NCI-H345 treated with DMSO at 0.1 percent for 48 hours (cell line): Measurements from ENCODE around the gene RTP1.
"Not testable (repeated sequence)": the region's sequence is repeated elsewhere in the genome, so short reads cannot be mapped to it uniquely, and the experiment has no call there.

Source experiments
- DNase-seq: peaks from one replicate; lab custom pipeline; 2025; ENCODE audit not compliant: unreplicated experiment; lab: John Stamatoyannopoulos, UW

RTP1 gene

DNA sequence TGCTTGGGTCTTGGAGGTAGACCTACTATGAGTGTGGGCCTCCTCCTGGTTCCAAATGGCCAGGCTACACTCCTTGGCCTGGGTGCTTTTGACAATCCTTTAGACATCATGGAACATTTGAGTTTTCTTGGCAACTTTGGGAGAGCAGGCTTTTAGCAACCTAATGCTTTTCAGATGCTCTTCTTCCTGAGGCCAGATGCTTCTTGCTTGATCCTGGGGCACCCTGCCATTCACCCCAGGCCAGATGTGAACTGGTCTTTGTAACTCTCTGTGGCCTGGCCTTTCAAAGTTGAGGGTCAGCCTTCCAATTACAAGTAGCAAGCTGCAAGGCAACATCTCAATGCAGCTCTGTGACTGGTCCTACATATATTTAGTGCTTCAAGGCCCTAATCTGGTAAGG is 40.5 kb downstream of the RTP1 start:
- no peak for DNase-seq

GRCh38 chr3:187238239-187238638 is 41.0 kb downstream of the RTP1 start:
- no peak for DNase-seq

DNA sequence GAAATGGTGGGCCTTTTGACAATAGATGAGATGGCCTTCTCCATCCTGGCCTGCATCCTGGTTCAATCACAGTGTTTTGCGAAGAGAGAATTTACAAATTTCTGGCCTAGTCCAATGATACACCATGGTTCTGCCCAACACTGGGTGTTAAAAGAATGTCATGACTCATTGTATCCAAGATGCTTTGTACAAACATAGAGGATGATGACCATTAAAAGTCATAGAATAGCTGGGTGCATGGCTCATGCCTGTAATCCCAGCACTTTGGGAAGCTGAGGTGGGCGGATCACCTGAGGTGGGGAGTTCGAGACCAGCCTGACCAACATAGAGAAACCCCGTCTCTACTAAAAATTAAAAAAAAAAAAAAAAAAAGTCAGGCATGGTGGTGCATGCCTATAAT is 41.5 kb downstream of the RTP1 start:
- DNase-seq: not testable (repeated sequence)

DNA sequence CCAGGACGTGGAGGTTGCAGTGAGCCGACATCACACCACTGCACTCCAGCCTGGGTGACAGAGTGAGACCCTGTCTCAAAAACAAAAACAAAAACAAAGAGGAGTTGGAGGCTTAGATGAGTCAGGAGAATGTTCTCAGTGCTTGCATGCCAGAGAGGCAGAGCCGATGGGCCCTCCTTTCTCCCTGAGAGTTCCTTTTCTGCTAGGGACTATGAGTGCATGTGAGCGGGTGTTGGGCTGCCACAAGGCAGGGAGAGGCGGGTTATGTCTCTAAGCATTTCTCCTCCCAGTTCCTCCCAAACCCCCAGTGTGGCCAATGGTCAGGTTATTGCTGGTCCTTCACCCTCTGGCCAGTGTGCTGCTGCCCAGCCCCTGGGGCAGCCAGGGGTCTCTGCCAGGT is 45.1 kb downstream of the RTP1 start:
- DNase-seq: no peak

DNA sequence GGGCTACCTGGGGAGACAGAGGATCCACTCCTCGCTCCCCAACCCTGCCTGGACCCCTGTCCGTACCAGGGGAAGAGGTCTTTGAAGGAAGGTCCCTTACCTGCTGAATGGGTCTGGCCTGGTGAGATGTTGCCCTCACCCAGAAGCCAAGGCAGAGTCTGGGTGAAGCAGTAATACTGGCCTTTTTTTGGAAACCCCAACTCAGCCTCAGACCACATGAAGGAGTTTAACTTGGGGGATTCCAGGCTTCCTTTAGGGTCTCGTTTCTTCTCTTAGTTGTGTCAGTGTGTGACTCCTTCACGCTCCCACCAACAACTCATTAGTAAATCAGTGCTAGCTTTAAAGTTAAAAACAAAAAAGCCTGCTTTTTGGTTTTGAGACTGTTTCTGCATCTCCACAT is 45.6 kb downstream of the RTP1 start:
- DNase-seq: no peak

- DNase-seq: no peak
Observed at GRCh38 chr3:187243933-187244524, 46.7 kb downstream of the RTP1 start.

- DNase-seq: no peak
Observed at GRCh38 chr3:187247398-187247797, 50.1 kb downstream of the RTP1 start.
